HG03521 (cell line): ENCODE results near the gene PPP1R1C.

Source experiments
- ATAC-seq: cut with Tn5 transposase; IDR thresholded peaks from one replicate; pipeline ENCODE4 v1.9.1; 2021; ENCODE audit warnings: mild to moderate bottlenecking, moderate library complexity; ENCODE audit not compliant: unreplicated experiment

The PPP1R1C gene

GRCh38 chr2:182166841-182167240 is 181.2 kb downstream of the PPP1R1C start:
- ATAC-seq = no peak
